ENCODE results near the gene TUBAL3. TPM values are rescaled to one million over a fixed set of nuclear protein-coding genes. Genes with fewer than 3 reads are reported as not detected.

The TUBAL3 gene
- total RNA-seq, 1 donor from 2014 or later = not detected

- intact Hi-C loops (cut with micrococcal nuclease) = loop anchor here (1.0 to 10.0 kb wide), 6 partner anchors 140 to 712 kb away; partner anchors contain the start of gene IL15RA
- POLR2A ChIA-PET = interaction anchor here (0.5 to 1.4 kb wide), 6 partner anchors 14 to 1310 kb away, joined by 3 to 13 read pairs (median 7); no protein-coding TSS in a partner anchor
- Mint-ChIP-seq H3K9me3 (no peaks in the 10 kb centered on the region), H3K4me1 (peaks cover 37% of the 10 kb centered on the region), H3K27ac (no peak overlapping the region), H3K27me3 (no peaks in the 10 kb centered on the region), H3K36me3 (ENCODE audit: low read depth) (no peaks in the 10 kb centered on the region), H3K4me3 (no peak overlapping the region)
- ATAC-seq (ENCODE audit: low read depth) (no peak), DNase-seq (no peak)
- CTCF ChIA-PET = interaction anchor here (0.6 to 10.7 kb wide), 9 partner anchors 111 to 446 kb away, joined by 3 to 431 read pairs (median 3); no protein-coding TSS in a partner anchor
- TF ChIP-seq, protein P1, sequence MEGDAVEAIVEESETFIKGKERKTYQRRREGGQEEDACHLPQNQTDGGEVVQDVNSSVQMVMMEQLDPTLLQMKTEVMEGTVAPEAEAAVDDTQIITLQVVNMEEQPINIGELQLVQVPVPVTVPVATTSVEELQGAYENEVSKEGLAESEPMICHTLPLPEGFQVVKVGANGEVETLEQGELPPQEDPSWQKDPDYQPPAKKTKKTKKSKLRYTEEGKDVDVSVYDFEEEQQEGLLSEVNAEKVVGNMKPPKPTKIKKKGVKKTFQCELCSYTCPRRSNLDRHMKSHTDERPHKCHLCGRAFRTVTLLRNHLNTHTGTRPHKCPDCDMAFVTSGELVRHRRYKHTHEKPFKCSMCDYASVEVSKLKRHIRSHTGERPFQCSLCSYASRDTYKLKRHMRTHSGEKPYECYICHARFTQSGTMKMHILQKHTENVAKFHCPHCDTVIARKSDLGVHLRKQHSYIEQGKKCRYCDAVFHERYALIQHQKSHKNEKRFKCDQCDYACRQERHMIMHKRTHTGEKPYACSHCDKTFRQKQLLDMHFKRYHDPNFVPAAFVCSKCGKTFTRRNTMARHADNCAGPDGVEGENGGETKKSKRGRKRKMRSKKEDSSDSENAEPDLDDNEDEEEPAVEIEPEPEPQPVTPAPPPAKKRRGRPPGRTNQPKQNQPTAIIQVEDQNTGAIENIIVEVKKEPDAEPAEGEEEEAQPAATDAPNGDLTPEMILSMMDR (IDR thresholded peaks at IDR 0.05) = peak; percentile 44
Observed at GRCh38 chr10:5442065-5442989, 37.7 kb upstream of the TUBAL3 start.

GRCh38 chr10:5441106-5441505 lies 36.5 kb upstream of the TUBAL3 start:
- Mint-ChIP-seq H3K27me3 (no peaks in the 10 kb centered on the region), H3K9me3 (no peaks in the 10 kb centered on the region), H3K4me1 (peaks cover 25% of the 10 kb centered on the region), H3K27ac (no peak overlapping the region), H3K36me3 (ENCODE audit: low read depth) (no peaks in the 10 kb centered on the region), H3K4me3 (no peak overlapping the region)
- intact Hi-C loops (cut with micrococcal nuclease) = loop anchor here (10.0 kb wide), 4 partner anchors 274 to 714 kb away; partner anchors contain the start of gene IL15RA
- DNase-seq = no peak
- TF ChIP-seq, protein P1 (IDR thresholded peaks at IDR 0.05) = no peak
- no peak for ATAC-seq (ENCODE audit: low read depth)
- ChIA-PET POLR2A (interaction anchor here (0.5 kb wide), 1 partner anchor 204 kb away, joined by 3 read pairs; no protein-coding TSS in a partner anchor), CTCF (interaction anchor here (0.5 to 10.7 kb wide), 3 partner anchors 185 to 378 kb away, joined by 3 to 431 read pairs (median 3); no protein-coding TSS in a partner anchor)

DNA sequence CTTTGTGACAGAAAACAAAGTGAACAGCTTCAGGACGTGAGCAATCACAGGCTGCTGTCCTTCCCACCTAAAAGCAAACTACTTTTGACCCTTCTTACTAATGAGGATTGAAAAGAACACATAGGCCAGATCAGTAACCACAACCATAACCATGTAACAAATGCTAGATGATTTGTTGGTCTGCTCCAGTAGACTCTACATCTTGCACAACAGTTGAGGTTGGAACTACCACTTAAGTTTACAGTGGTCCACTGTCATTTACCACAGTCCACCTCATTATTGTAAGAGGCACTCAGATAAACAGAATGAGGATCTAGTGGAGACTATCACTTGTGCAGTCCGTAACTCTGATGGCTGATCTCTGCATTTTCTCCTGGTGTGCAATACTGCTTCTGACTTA lies 35.6 kb upstream of the TUBAL3 start:
- TF ChIP-seq, protein P1 (IDR thresholded peaks at IDR 0.05) = no peak
- DNase-seq (no peak), ATAC-seq (ENCODE audit: low read depth) (no peak)
- no peaks in the 10 kb centered on the region for H3K9me3 Mint-ChIP-seq
- H3K36me3 Mint-ChIP-seq (ENCODE audit: low read depth) = no peaks in the 10 kb centered on the region
- H3K27ac Mint-ChIP-seq = no peak overlapping the region
- CTCF ChIA-PET = interaction anchor here (0.7 to 10.7 kb wide), 2 partner anchors 14 to 186 kb away, joined by 3 to 431 read pairs; no protein-coding TSS in a partner anchor
- intact Hi-C loops (cut with micrococcal nuclease) = loop anchor here (10.0 kb wide), 4 partner anchors 275 to 715 kb away; partner anchors contain the start of gene IL15RA
- POLR2A ChIA-PET = no interaction called here
- no peaks in the 10 kb centered on the region for H3K27me3 Mint-ChIP-seq
- no peak overlapping the region for H3K4me3 Mint-ChIP-seq
- H3K4me1 Mint-ChIP-seq = peaks cover 24% of the 10 kb centered on the region

DNA sequence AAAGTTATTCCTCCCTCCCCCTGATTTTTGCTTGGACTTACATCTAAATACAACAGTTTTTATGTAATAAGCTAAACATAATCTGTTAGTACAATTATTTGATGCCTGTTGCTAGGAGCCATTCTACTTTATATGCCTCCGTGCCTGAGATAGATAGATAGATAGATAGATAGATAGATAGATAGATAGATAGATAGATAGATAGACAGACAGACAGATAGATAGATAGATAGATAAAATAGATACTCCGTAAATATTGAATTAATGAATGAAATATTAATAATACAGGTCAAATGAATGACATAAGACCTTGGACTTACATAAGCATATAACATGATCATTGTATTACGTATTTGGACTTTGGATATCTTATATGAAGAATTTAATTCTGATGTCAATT lies 30.7 kb upstream of the TUBAL3 start:
- intact Hi-C loops (cut with micrococcal nuclease) = no loop called here
- DNase-seq (no peak), ATAC-seq (ENCODE audit: low read depth) (no peak)
- CTCF ChIA-PET = interaction anchor here (1.0 to 6.5 kb wide), 4 partner anchors 11 to 621 kb away, joined by 6 to 50 read pairs (median 12); no protein-coding TSS in a partner anchor
- Mint-ChIP-seq H3K27me3 (no peaks in the 10 kb centered on the region), H3K4me1 (no peaks in the 10 kb centered on the region), H3K27ac (no peak overlapping the region), H3K4me3 (no peak overlapping the region), H3K36me3 (ENCODE audit: low read depth) (no peaks in the 10 kb centered on the region), H3K9me3 (no peaks in the 10 kb centered on the region)
- POLR2A ChIA-PET = no interaction called here
- TF ChIP-seq, protein P1 (IDR thresholded peaks at IDR 0.05) = no peak

Data from activated B cell treated with CpG ODN at 0.5 μM for 24 hours (primary cell).